ENCODE measurements around the gene ROPN1. TPM values are rescaled to one million over a fixed set of nuclear protein-coding genes. Genes with fewer than 3 reads are reported as not detected.

The ROPN1 gene
- total and polyA plus RNA-seq, 2 of the 13 experiments (the other 11 are each of a cell fraction or from before 2014, with no cell fraction given): not detected

DNA sequence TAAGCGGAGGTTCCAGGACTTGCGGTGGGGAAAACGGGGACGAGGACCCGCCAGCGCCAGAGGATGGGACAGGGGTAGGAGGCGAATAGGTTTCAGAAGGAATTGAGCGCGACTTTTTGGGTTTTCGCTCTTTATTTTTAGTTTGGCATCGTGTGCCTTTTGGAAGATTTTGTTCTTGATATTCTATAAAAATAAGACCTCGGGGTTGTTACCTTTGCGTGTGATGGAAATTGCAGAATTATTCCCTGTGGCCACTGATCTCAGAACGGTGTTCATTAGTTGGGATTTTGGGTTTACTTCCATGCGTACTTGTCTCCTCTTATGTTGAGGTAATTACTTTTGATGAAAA is 30.4 kb downstream of the ROPN1 start:
- intact Hi-C loops (cut with micrococcal nuclease; ENCODE audit: unreplicated experiment): loop anchor here (2.0 to 10.0 kb wide), 2 partner anchors 21 to 207 kb away; no protein-coding TSS in a partner anchor
- POLR2A ChIA-PET: interaction anchor here (1.0 kb wide), 1 partner anchor 162 kb away, joined by 3 read pairs; no protein-coding TSS in a partner anchor
- FAIRE-seq: no peak
- TF ChIP-seq THAP11 (CRISPR knock-in tag; IDR thresholded peaks at IDR 0.05) (no peak), ZNF451 (CRISPR knock-in tag; IDR thresholded peaks at IDR 0.05) (no peak), PLRG1 (conservative IDR thresholded peaks at IDR 0.05) (no peak), RFXAP (CRISPR knock-in tag; IDR thresholded peaks at IDR 0.05; ENCODE audit: borderline replicate concordance) (no peak), ZNF3 (CRISPR knock-in tag; IDR thresholded peaks at IDR 0.05) (no peak), SPEN (CRISPR knock-in tag; IDR thresholded peaks at IDR 0.05; ENCODE audit: low read depth) (no peak), HMG20B (CRISPR knock-in tag; conservative IDR thresholded peaks at IDR 0.05) (no peak), MBNL3 (CRISPR knock-in tag; conservative IDR thresholded peaks at IDR 0.05) (no peak), ZNF547 (CRISPR knock-in tag; IDR thresholded peaks at IDR 0.05) (no peak), NFKBIZ (CRISPR knock-in tag; IDR thresholded peaks at IDR 0.05) (no peak), ZNF460 (CRISPR knock-in tag; IDR thresholded peaks at IDR 0.05; ENCODE audit: borderline replicate concordance) (no peak), PHB2 (IDR thresholded peaks at IDR 0.05; ENCODE audit: partially characterized antibody) (no peak), TOPORS (CRISPR knock-in tag; IDR thresholded peaks at IDR 0.05) (no peak), ZNF766 (CRISPR knock-in tag; IDR thresholded peaks at IDR 0.05; ENCODE audit: borderline replicate concordance) (no peak), ZNF7 (CRISPR knock-in tag; IDR thresholded peaks at IDR 0.05) (no peak), SKI (IDR thresholded peaks at IDR 0.05; ENCODE audit: partially characterized antibody) (no peak), ZNF563 (CRISPR knock-in tag; IDR thresholded peaks at IDR 0.05) (peak; percentile 7; the same call in 1 of the 2 replicates)
- TF ChIP-seq, protein P1, sequence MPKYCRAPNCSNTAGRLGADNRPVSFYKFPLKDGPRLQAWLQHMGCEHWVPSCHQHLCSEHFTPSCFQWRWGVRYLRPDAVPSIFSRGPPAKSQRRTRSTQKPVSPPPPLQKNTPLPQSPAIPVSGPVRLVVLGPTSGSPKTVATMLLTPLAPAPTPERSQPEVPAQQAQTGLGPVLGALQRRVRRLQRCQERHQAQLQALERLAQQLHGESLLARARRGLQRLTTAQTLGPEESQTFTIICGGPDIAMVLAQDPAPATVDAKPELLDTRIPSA (CRISPR knock-in tag; IDR thresholded peaks at IDR 0.05; ENCODE audit: borderline replicate concordance): no peak
- TF ChIP-seq, protein P2, sequence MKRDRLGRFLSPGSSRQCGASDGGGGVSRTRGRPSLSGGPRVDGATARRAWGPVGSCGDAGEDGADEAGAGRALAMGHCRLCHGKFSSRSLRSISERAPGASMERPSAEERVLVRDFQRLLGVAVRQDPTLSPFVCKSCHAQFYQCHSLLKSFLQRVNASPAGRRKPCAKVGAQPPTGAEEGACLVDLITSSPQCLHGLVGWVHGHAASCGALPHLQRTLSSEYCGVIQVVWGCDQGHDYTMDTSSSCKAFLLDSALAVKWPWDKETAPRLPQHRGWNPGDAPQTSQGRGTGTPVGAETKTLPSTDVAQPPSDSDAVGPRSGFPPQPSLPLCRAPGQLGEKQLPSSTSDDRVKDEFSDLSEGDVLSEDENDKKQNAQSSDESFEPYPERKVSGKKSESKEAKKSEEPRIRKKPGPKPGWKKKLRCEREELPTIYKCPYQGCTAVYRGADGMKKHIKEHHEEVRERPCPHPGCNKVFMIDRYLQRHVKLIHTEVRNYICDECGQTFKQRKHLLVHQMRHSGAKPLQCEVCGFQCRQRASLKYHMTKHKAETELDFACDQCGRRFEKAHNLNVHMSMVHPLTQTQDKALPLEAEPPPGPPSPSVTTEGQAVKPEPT (CRISPR knock-in tag; IDR thresholded peaks at IDR 0.05; ENCODE audit: low read depth): no peak
- TF ChIP-seq, protein P3, sequence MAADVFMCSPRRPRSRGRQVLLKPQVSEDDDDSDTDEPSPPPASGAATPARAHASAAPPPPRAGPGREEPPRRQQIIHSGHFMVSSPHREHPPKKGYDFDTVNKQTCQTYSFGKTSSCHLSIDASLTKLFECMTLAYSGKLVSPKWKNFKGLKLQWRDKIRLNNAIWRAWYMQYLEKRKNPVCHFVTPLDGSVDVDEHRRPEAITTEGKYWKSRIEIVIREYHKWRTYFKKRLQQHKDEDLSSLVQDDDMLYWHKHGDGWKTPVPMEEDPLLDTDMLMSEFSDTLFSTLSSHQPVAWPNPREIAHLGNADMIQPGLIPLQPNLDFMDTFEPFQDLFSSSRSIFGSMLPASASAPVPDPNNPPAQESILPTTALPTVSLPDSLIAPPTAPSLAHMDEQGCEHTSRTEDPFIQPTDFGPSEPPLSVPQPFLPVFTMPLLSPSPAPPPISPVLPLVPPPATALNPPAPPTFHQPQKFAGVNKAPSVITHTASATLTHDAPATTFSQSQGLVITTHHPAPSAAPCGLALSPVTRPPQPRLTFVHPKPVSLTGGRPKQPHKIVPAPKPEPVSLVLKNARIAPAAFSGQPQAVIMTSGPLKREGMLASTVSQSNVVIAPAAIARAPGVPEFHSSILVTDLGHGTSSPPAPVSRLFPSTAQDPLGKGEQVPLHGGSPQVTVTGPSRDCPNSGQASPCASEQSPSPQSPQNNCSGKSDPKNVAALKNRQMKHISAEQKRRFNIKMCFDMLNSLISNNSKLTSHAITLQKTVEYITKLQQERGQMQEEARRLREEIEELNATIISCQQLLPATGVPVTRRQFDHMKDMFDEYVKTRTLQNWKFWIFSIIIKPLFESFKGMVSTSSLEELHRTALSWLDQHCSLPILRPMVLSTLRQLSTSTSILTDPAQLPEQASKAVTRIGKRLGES (CRISPR knock-in tag; IDR thresholded peaks at IDR 0.05; ENCODE audit: borderline replicate concordance): no peak
- TF ChIP-seq, protein P4, sequence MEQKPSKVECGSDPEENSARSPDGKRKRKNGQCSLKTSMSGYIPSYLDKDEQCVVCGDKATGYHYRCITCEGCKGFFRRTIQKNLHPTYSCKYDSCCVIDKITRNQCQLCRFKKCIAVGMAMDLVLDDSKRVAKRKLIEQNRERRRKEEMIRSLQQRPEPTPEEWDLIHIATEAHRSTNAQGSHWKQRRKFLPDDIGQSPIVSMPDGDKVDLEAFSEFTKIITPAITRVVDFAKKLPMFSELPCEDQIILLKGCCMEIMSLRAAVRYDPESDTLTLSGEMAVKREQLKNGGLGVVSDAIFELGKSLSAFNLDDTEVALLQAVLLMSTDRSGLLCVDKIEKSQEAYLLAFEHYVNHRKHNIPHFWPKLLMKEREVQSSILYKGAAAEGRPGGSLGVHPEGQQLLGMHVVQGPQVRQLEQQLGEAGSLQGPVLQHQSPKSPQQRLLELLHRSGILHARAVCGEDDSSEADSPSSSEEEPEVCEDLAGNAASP (CRISPR knock-in tag; IDR thresholded peaks at IDR 0.05; ENCODE audit: borderline replicate concordance): 0 out of 2 replicates have a peak, but pooled peaks have one; percentile 0

More for the DNA sequence above, 30.4 kb downstream of the ROPN1 start:
- Histone ChIP-seq H3K27ac (ENCODE audit: extremely low read length, insufficient read depth, low read length) (peak overlapping the region; percentile 82), H3K9me3 (ENCODE audit: low read length) (no peaks in the 10 kb centered on the region), H3K4me1 (ENCODE audit: insufficient read depth, low read length) (peaks cover 47% of the 10 kb centered on the region), H3K4me3 (replicated peaks in 1 of 3; ENCODE audit: insufficient read depth in 1 of 3, low read depth in 2 of 3, low read length in 3 of 3) (peak overlapping the region; percentile 69 to 92 (median 83); a peak in 5 of 6 replicates), H2AFZ (ENCODE audit: low read length) (no peak overlapping the region), H3K36me3 (replicated peaks in 1 of 2; ENCODE audit: control insufficient read depth in 1 of 2, insufficient read depth in 2 of 2, low read length in 2 of 2) (0 out of 5 replicates have a peak, but pooled peaks cover 0 to under 1% of the 10 kb centered on the region in 2 experiments), H3K4me2 (ENCODE audit: low read depth, low read length) (peak overlapping the region; percentile 90), H3K79me2 (ENCODE audit: insufficient read depth, low read length) (peaks cover 3% of the 10 kb centered on the region), H4K20me1 (ENCODE audit: insufficient read depth, low read length) (no peaks in the 10 kb centered on the region), H3K27me3 (ENCODE audit: control insufficient read depth in 1 of 2, insufficient read depth in 2 of 2, low read length in 2 of 2) (peaks cover 0 to 3% of the 10 kb centered on the region in 2 experiments; a peak in 1 of 5 replicates), H3K9ac (ENCODE audit: insufficient read depth, low read depth, low read length) (no peak overlapping the region)
- ATAC-seq: no peak
- in situ Hi-C loops (cut with HindIII; ENCODE audit: extremely low pct_ligation_motif_present, low pct_unique_long_range_greater_than_20kb): no loop called here
- WGBS (ENCODE audit: low lambda C conversion rate): 6% methylated on average over 15 of the region's 15 CpGs
- BruUV-seq (replicated peaks): no TSS peak
- DNase-seq (ENCODE audit: low spot score): no peak
- CTCF ChIA-PET (ENCODE audit: low intra/inter-chr PET ratio, low total read pairs): no interaction called here

Data from HepG2 (cell line).